Measurements from ENCODE around the gene RAB11A. TPM values are rescaled to one million over a fixed set of nuclear protein-coding genes. Genes with fewer than 3 reads are reported as not detected.
A peak's percentile ranks its signal among the peaks of the same experiment; 100 is the strongest.

The RAB11A gene
- total RNA-seq, 3 donors from 2014 or later: 214 to 330 (median 320) TPM

GRCh38 chr15:65833501-65834205 lies 35.6 kb upstream of the RAB11A start:
- DNase-seq: peak in 1 of 3 donors; percentile 45
- Histone ChIP-seq H3K36me3 (ENCODE audit: low read depth) (no peaks in the 10 kb centered on the region), H3K4me3 (no peak overlapping the region), H3K9me3 (no peaks in the 10 kb centered on the region), H3K4me1 (ENCODE audit: low read depth) (peaks cover 29% of the 10 kb centered on the region)
- no peak for ATAC-seq
- no peak for TF ChIP-seq CTCF (IDR thresholded peaks at IDR 0.05)
- intact Hi-C loops (cut with DNase I, micrococcal nuclease): no loop called here

DNA sequence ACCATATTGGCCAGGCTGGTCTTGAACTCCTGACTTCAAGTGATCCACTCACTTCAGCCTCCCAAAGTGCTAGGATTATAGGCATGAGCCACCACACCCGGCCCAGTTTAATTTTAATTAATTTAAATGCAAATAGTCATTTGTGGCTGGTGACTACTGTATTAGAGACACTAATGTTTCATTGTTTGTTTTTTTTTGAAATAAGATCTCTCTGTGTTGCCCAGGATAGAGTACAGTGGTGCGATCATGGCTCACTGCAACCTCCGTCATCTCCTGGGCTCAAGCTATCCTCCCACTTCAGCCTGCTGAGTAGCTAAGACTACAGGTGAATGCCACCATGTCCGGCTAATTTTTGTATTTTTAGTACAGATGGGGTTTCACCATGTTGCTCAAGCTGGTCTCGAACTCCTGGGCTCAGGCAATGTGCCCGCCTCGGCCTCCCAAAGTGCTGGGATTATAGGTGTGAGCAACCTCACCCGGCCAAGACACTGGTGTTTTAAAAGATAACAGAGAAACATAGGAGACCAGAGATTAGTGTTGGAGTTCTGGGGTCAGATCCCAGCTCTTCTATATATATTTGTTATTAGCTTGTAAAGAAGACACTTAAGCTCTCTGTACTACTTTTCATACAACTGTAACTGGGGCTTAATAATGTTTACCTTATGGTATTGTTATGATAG lies 34.5 kb upstream of the RAB11A start:
- DNase-seq (no peak), ATAC-seq (no peak)
- Histone ChIP-seq H3K36me3 (ENCODE audit: low read depth) (no peaks in the 10 kb centered on the region), H3K4me3 (no peak overlapping the region), H3K9me3 (no peaks in the 10 kb centered on the region), H3K4me1 (ENCODE audit: low read depth) (peaks cover 25% of the 10 kb centered on the region)
- no peak for TF ChIP-seq CTCF (IDR thresholded peaks at IDR 0.05)
- intact Hi-C loops (cut with DNase I, micrococcal nuclease): no loop called here

GRCh38 chr15:65835447-65835846 lies 33.8 kb upstream of the RAB11A start:
- no peaks in the 10 kb centered on the region for H3K9me3 ChIP-seq
- no peaks in the 10 kb centered on the region for H3K36me3 ChIP-seq (ENCODE audit: low read depth)
- no peak for ATAC-seq
- intact Hi-C loops (cut with DNase I, micrococcal nuclease): no loop called here
- no peak for TF ChIP-seq CTCF (IDR thresholded peaks at IDR 0.05)
- no peak overlapping the region for H3K4me3 ChIP-seq
- DNase-seq: no peak
- peaks cover 24% of the 10 kb centered on the region for H3K4me1 ChIP-seq (ENCODE audit: low read depth)

GRCh38 chr15:65836665-65837064 lies 32.6 kb upstream of the RAB11A start:
- Histone ChIP-seq H3K36me3 (ENCODE audit: low read depth) (no peaks in the 10 kb centered on the region), H3K4me3 (no peak overlapping the region), H3K4me1 (ENCODE audit: low read depth) (peaks cover 21% of the 10 kb centered on the region), H3K9me3 (no peaks in the 10 kb centered on the region)
- ATAC-seq (no peak), DNase-seq (no peak)
- no peak for TF ChIP-seq CTCF (IDR thresholded peaks at IDR 0.05)
- intact Hi-C loops (cut with DNase I, micrococcal nuclease): no loop called here

- Histone ChIP-seq H3K36me3 (ENCODE audit: low read depth) (no peaks in the 10 kb centered on the region), H3K4me1 (ENCODE audit: low read depth) (peaks cover 12% of the 10 kb centered on the region), H3K4me3 (no peak overlapping the region), H3K9me3 (no peaks in the 10 kb centered on the region)
- intact Hi-C loops (cut with DNase I, micrococcal nuclease): no loop called here
- no peak for TF ChIP-seq CTCF (IDR thresholded peaks at IDR 0.05)
- ATAC-seq (no peak), DNase-seq (no peak)
Observed at GRCh38 chr15:65837301-65838294, 31.7 kb upstream of the RAB11A start.
